Caco-2 (cell line): ENCODE results near the gene SEZ6L2. TPM values are rescaled to one million over a fixed set of nuclear protein-coding genes. Genes with fewer than 3 reads are reported as not detected.
"Not testable (repeated sequence)": the region's sequence is repeated elsewhere in the genome, so short reads cannot be mapped to it uniquely, and the experiment has no call there.

Source experiments
- BruUV-seq: library from RNA; stranded (reverse); fragments of 400-500 nt; replicated peaks from 2 replicates; lab custom pipeline; 2021; lab: Mats Ljungman, UMichigan
- CTCF ChIA-PET: fragments of 300-600 bp; sonication (Branson Sonifier 250); formaldehyde crosslinking; loops from one replicate; lab custom pipeline; 2022; ENCODE audit warnings: antibody characterized with exemption; lab: Charles Lee
- POLR2A ChIA-PET: fragments of 300-600 bp; sonication (Branson Sonifier 250); formaldehyde crosslinking; loops from one replicate; lab custom pipeline; 2022; ENCODE audit warnings: antibody characterized with exemption; lab: Charles Lee
- DNase-seq, 2 experiments: peaks; one replicate each; pipeline versions ENCODE4 v3.0.0 to v3.0.0-alpha.2; 2020 to 2022
- H3K27me3 ChIP-seq: replicated peaks from 2 replicates; pipeline ENCODE4 v1.6.0; 2011; ENCODE audit warnings: low read length; ENCODE audit not compliant: control insufficient read depth, insufficient read depth
- H3K36me3 ChIP-seq: 2 replicates; pipeline ENCODE4 v1.5.1; 2011; ENCODE audit warnings: low read length; ENCODE audit not compliant: control insufficient read depth, insufficient read depth
- H3K4me1 ChIP-seq: fragments of 250-450 bp; sonication (Bioruptor Pico); 2 replicates; pipeline ENCODE4 v1.5.1; 2020; ENCODE audit warnings: mild to moderate bottlenecking
- H3K4me3 ChIP-seq: 2 replicates; pipeline ENCODE4 v1.5.1; 2011; ENCODE audit warnings: low read depth, mild to moderate bottlenecking, control low read depth, low read length
- H3K9me3 ChIP-seq: fragments of 250-450 bp; sonication (Bioruptor Pico); 2 replicates; pipeline ENCODE4 v1.5.1; 2020; ENCODE audit warnings: mild to moderate bottlenecking, moderate library complexity
- H3K27ac Mint-ChIP-seq: one replicate; pipeline ENCODE4 v1.8.0; 2022; ENCODE audit warnings: mixed read lengths; ENCODE audit not compliant: unreplicated experiment
- H3K27me3 Mint-ChIP-seq: one replicate; pipeline ENCODE4 v1.8.0; 2022; ENCODE audit warnings: mixed read lengths; ENCODE audit not compliant: insufficient read depth, unreplicated experiment
- H3K36me3 Mint-ChIP-seq: one replicate; pipeline ENCODE4 v1.8.0; 2022; ENCODE audit warnings: mild to moderate bottlenecking, mixed read lengths; ENCODE audit not compliant: insufficient read depth, unreplicated experiment
- H3K4me1 Mint-ChIP-seq: one replicate; pipeline ENCODE4 v1.8.0; 2022; ENCODE audit warnings: low read depth, mixed read lengths; ENCODE audit not compliant: unreplicated experiment
- H3K4me3 Mint-ChIP-seq: one replicate; pipeline ENCODE4 v1.8.0; 2022; ENCODE audit warnings: mild to moderate bottlenecking, moderate library complexity, mixed read lengths; ENCODE audit not compliant: unreplicated experiment
- H3K9me3 Mint-ChIP-seq: one replicate; pipeline ENCODE4 v1.8.0; 2022; ENCODE audit warnings: mixed read lengths; ENCODE audit not compliant: unreplicated experiment
- intact Hi-C: fragments of 100-400 bp; cut with micrococcal nuclease; formaldehyde crosslinking; loops from one replicate; pipeline ENCODE4 v1.10.0; 2022; ENCODE audit not compliant: unreplicated experiment
- total RNA-seq: library from RNA; stranded (reverse); gene quantifications from 2 replicates; pipeline ENCODE4 v1.2.3, GENCODE V29; 2022
- TF ChIP-seq, protein P1 (sequence below), 2 experiments: fragments of 200-600 bp in 1 of 2; IDR thresholded peaks; 1 replicate in 1 of 2; 2 replicates in 1 of 2; pipeline versions ENCODE4 v1.5.1 to v1.8.0; 2011 to 2022; ENCODE audit warnings: antibody characterized with exemption in 1 of 2, control low read depth in 1 of 2, inconsistent platforms in 1 of 2, low read depth in 1 of 2, low read length in 1 of 2, mild to moderate bottlenecking in 1 of 2, moderate library complexity in 1 of 2; ENCODE audit not compliant: insufficient read depth in 1 of 2, severe bottlenecking in 1 of 2, unreplicated experiment in 1 of 2

Gene SEZ6L2
- total RNA-seq, 1 experiment from 2014 or later: 24.1 TPM

DNA sequence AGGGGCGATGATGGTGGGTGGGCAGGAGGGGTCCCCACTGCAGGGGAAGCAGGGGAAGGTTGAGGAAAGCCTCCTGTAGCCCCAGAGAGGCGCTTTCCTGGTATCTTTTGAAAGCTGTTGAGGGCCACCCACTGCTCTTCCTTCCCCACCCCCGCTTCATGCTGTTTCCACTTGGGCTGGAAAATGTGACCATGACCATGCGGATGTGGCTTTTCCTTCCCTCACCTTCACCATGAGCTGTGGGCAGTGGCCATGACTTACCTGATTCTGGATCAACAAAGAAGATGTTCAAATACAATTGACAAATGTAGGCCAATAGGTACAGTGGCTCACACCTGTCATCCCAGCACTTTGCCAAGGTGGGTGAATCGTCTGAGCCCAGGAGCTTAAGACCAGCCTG, 65.3 kb downstream of the SEZ6L2 start:
- no peak overlapping the region for H3K4me3 ChIP-seq
- CTCF ChIA-PET: interaction anchor here (0.6 kb wide), 1 partner anchor 15 kb away, joined by 5 read pairs; no protein-coding TSS in a partner anchor
- peaks cover 12% of the 10 kb centered on the region for H3K4me1 ChIP-seq
- Mint-ChIP-seq H3K27ac (no peak overlapping the region), H3K4me3 (no peak overlapping the region), H3K4me1 (peaks cover 14% of the 10 kb centered on the region), H3K36me3 (peaks cover 19% of the 10 kb centered on the region), H3K27me3 (no peaks in the 10 kb centered on the region), H3K9me3 (no peaks in the 10 kb centered on the region)
- no TSS peak for BruUV-seq
- POLR2A ChIA-PET: no interaction called here
- DNase-seq: no peak
- intact Hi-C loops: no loop called here
- TF ChIP-seq, protein P1, sequence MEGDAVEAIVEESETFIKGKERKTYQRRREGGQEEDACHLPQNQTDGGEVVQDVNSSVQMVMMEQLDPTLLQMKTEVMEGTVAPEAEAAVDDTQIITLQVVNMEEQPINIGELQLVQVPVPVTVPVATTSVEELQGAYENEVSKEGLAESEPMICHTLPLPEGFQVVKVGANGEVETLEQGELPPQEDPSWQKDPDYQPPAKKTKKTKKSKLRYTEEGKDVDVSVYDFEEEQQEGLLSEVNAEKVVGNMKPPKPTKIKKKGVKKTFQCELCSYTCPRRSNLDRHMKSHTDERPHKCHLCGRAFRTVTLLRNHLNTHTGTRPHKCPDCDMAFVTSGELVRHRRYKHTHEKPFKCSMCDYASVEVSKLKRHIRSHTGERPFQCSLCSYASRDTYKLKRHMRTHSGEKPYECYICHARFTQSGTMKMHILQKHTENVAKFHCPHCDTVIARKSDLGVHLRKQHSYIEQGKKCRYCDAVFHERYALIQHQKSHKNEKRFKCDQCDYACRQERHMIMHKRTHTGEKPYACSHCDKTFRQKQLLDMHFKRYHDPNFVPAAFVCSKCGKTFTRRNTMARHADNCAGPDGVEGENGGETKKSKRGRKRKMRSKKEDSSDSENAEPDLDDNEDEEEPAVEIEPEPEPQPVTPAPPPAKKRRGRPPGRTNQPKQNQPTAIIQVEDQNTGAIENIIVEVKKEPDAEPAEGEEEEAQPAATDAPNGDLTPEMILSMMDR (IDR thresholded peaks at IDR 0.05; ENCODE audit: insufficient read depth in 1 of 2, low read depth in 1 of 2, low read length in 1 of 2, severe bottlenecking in 1 of 2, unreplicated experiment in 1 of 2): no peak
- no peaks in the 10 kb centered on the region for H3K9me3 ChIP-seq
- H3K27me3 ChIP-seq: no peaks in the 10 kb centered on the region
- 0 out of 2 replicates have a peak, but pooled peaks cover 2% of the 10 kb centered on the region for H3K36me3 ChIP-seq

DNA sequence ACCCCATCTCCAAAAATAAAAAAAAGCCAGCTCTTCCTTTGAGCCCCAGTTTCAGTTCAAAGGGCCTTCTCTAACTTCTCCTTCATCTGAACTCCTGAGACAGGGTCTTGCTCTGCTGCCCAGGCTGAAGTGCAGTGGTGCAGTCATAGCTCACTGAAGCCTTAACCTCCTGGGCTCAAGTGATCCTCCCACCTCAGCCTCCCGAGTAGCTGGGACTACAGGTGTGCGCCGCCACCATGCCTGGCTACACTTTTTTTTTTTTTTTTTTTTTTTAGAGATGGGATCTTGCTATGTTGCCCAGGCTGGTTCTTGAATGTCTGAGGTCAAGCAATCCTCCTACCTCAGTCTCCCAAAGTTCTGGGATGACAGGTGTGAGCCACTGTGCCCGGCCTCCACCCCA, 66.1 kb downstream of the SEZ6L2 start:
- intact Hi-C loops, H3K4me3 Mint-ChIP-seq, H3K36me3 ChIP-seq, H3K27me3 ChIP-seq, H3K9me3 ChIP-seq, H3K27ac Mint-ChIP-seq, DNase-seq, H3K27me3 Mint-ChIP-seq, BruUV-seq, H3K4me3 ChIP-seq, H3K9me3 Mint-ChIP-seq, POLR2A ChIA-PET: not testable (repeated sequence)
- Mint-ChIP-seq H3K36me3 (peaks cover 19% of the 10 kb centered on the region), H3K4me1 (peaks cover 14% of the 10 kb centered on the region)
- H3K4me1 ChIP-seq: peaks cover 21% of the 10 kb centered on the region
- CTCF ChIA-PET: interaction anchor here (1.2 kb wide), 1 partner anchor 9 kb away, joined by 3 read pairs; no protein-coding TSS in a partner anchor

DNA sequence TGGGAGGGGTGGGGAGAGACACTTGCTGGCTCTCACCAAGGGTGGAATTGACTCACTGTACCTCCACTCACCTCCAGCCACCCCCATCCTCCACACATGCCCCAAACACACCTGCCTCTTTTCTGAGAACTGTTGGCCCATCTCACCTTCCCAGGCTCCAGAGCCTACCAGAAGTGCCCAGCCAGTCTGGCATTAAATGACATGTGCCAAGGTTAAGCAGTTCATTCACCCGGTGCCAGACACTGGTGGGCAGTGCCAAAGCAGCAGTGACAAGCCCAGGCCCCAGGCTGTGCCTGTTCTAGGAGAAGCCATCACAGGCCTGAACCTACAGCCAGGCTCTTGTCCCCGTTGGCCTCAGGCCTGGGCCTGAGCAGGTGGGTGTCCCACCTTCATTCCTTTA, 67.9 kb downstream of the SEZ6L2 start:
- H3K27me3 Mint-ChIP-seq: no peaks in the 10 kb centered on the region
- TF ChIP-seq, protein P1 (IDR thresholded peaks at IDR 0.05; ENCODE audit: insufficient read depth in 1 of 2, low read depth in 1 of 2, low read length in 1 of 2, severe bottlenecking in 1 of 2, unreplicated experiment in 1 of 2): no peak
- ChIA-PET POLR2A (no interaction called here), CTCF (no interaction called here)
- BruUV-seq: no TSS peak
- no peak overlapping the region for H3K4me3 Mint-ChIP-seq
- no peak overlapping the region for H3K4me3 ChIP-seq
- no peak for DNase-seq
- intact Hi-C loops: no loop called here
- peaks cover 31% of the 10 kb centered on the region for H3K4me1 ChIP-seq
- peaks cover 25% of the 10 kb centered on the region for H3K36me3 Mint-ChIP-seq
- H3K27me3 ChIP-seq: no peaks in the 10 kb centered on the region
- H3K9me3 Mint-ChIP-seq: no peaks in the 10 kb centered on the region
- 0 out of 2 replicates have a peak, but pooled peaks cover 2% of the 10 kb centered on the region for H3K36me3 ChIP-seq
- no peaks in the 10 kb centered on the region for H3K9me3 ChIP-seq
- H3K4me1 Mint-ChIP-seq: peaks cover 20% of the 10 kb centered on the region
- peak overlapping the region; percentile 89 for H3K27ac Mint-ChIP-seq
